GM10248 (cell line): ENCODE data around the gene SFSWAP.
"Not testable (repeated sequence)": the region's sequence is repeated elsewhere in the genome, so short reads cannot be mapped to it uniquely, and the experiment has no call there.

Experiments used
- CTCF ChIA-PET: fragments of 300-600 bp; sonication (Branson Sonifier 250); formaldehyde crosslinking; extraction: SDS; loops from one replicate; lab custom pipeline; 2021; ENCODE audit warnings: antibody characterized with exemption; lab: Yijun Ruan, JAX
- POLR2A ChIA-PET: fragments of 350-650 bp; sonication (Branson Sonifier 250); formaldehyde crosslinking; extraction: SDS; loops from one replicate; lab custom pipeline; 2020; ENCODE audit warnings: antibody characterized with exemption; lab: Yijun Ruan, JAX
- DNase-seq: peaks from one replicate; pipeline ENCODE4 v3.0.0; 2012; ENCODE audit errors: extremely low spot score
- CTCF ChIP-seq: IDR thresholded peaks from 2 replicates; pipeline ENCODE4 v1.5.1; 2012; ENCODE audit warnings: mild to moderate bottlenecking, low read depth; ENCODE audit errors: extremely low read depth, missing control alignments, control extremely low read depth

The SFSWAP gene

GRCh38 chr12:131738196-131738595 lies 27.3 kb downstream of the SFSWAP start:
- ChIA-PET POLR2A (interaction anchor here (0.8 kb wide), 1 partner anchor 8 kb away, joined by 3 read pairs; no protein-coding TSS in a partner anchor), CTCF (no interaction called here)
- no peak for DNase-seq
- no peak for TF ChIP-seq CTCF

- no peak for TF ChIP-seq CTCF
- DNase-seq: no peak
- ChIA-PET POLR2A (no interaction called here), CTCF (interaction anchor here (1.6 kb wide), 1 partner anchor 19 kb away, joined by 3 read pairs; no protein-coding TSS in a partner anchor)
Measured at GRCh38 chr12:131740626-131741025, 29.7 kb downstream of the SFSWAP start.

GRCh38 chr12:131742761-131743160 lies 31.9 kb downstream of the SFSWAP start:
- DNase-seq, POLR2A ChIA-PET: not testable (repeated sequence)
- CTCF ChIA-PET: interaction anchor here (1.5 kb wide), 1 partner anchor 26 kb away, joined by 5 read pairs; no protein-coding TSS in a partner anchor

GRCh38 chr12:131743410-131743809 lies 32.5 kb downstream of the SFSWAP start:
- DNase-seq, POLR2A ChIA-PET: not testable (repeated sequence)
- CTCF ChIA-PET: interaction anchor here (1.5 kb wide), 1 partner anchor 27 kb away, joined by 5 read pairs; no protein-coding TSS in a partner anchor

- CTCF ChIA-PET, POLR2A ChIA-PET, DNase-seq: not testable (repeated sequence)
Measured at GRCh38 chr12:131743880-131744279, 33.0 kb downstream of the SFSWAP start.

GRCh38 chr12:131744675-131745074 lies 33.8 kb downstream of the SFSWAP start:
- CTCF ChIA-PET, POLR2A ChIA-PET, DNase-seq: not testable (repeated sequence)

- CTCF ChIA-PET: no interaction called here
Measured at GRCh38 chr12:131745706-131746105, 34.8 kb downstream of the SFSWAP start.

GRCh38 chr12:131747276-131748177 lies 36.6 kb downstream of the SFSWAP start:
- ChIA-PET CTCF (interaction anchor here (1.2 kb wide), 1 partner anchor 11 kb away, joined by 3 read pairs; no protein-coding TSS in a partner anchor), POLR2A (no interaction called here)
- no peak for DNase-seq
- no peak for TF ChIP-seq CTCF

More at GRCh38 chr12:131745706-131746105, 34.8 kb downstream of the SFSWAP start:
- DNase-seq: no peak
- POLR2A ChIA-PET: no interaction called here
- no peak for TF ChIP-seq CTCF
